MCF 10A (cell line): ENCODE data around the gene NEK11. TPM values are rescaled to one million over a fixed set of nuclear protein-coding genes. Genes with fewer than 3 reads are reported as not detected.

Experiments used
- BruUV-seq: library from RNA; stranded (reverse); fragments of 400-500 nt; replicated peaks from 2 replicates; lab custom pipeline; 2021; lab: Mats Ljungman, UMichigan
- CTCF ChIA-PET: fragments of 300-600 bp; sonication (Branson Sonifier 250); formaldehyde crosslinking; extraction: SDS; loops from one replicate; lab custom pipeline; 2021; ENCODE audit warnings: antibody characterized with exemption, inconsistent platforms; lab: Yijun Ruan, JAX
- POLR2A ChIA-PET: fragments of 300-600, 350-650 bp; sonication (Branson Sonifier 250); formaldehyde crosslinking; extraction: SDS; loops from one replicate; lab custom pipeline; 2020; ENCODE audit warnings: antibody characterized with exemption, inconsistent platforms; lab: Yijun Ruan, JAX
- DNase-seq: peaks from one replicate; pipeline ENCODE4 v3.0.0-alpha.2; 2018; ENCODE audit not compliant: unreplicated experiment
- H3K27ac Mint-ChIP-seq: one replicate; pipeline ENCODE4 v1.8.0; 2022; ENCODE audit warnings: mild to moderate bottlenecking, low read depth, mixed read lengths; ENCODE audit not compliant: unreplicated experiment
- H3K27me3 Mint-ChIP-seq: one replicate; pipeline ENCODE4 v1.8.0; 2022; ENCODE audit warnings: mixed read lengths; ENCODE audit not compliant: insufficient read depth, unreplicated experiment
- H3K36me3 Mint-ChIP-seq: one replicate; pipeline ENCODE4 v1.8.0; 2022; ENCODE audit warnings: mild to moderate bottlenecking, moderate library complexity, mixed read lengths; ENCODE audit not compliant: insufficient read depth, unreplicated experiment
- H3K4me1 Mint-ChIP-seq: one replicate; pipeline ENCODE4 v1.8.0; 2022; ENCODE audit warnings: mixed read lengths; ENCODE audit not compliant: insufficient read depth, unreplicated experiment
- H3K4me3 Mint-ChIP-seq: one replicate; pipeline ENCODE4 v1.8.0; 2022; ENCODE audit warnings: mild to moderate bottlenecking, moderate library complexity, mixed read lengths; ENCODE audit not compliant: unreplicated experiment
- H3K9me3 Mint-ChIP-seq: one replicate; pipeline ENCODE4 v1.8.0; 2022; ENCODE audit warnings: mixed read lengths; ENCODE audit not compliant: unreplicated experiment
- CTCF ChIP-seq: fragments of 200-600 bp; IDR thresholded peaks from one replicate; pipeline ENCODE4 v1.8.0; 2022; ENCODE audit warnings: antibody characterized with exemption, mild to moderate bottlenecking; ENCODE audit not compliant: unreplicated experiment
- intact Hi-C: fragments of 100-400 bp; cut with micrococcal nuclease; formaldehyde crosslinking; loops from 2 replicates; pipeline ENCODE4 v1.14.1; 2022
- total RNA-seq: library from RNA; stranded (reverse); gene quantifications from 2 replicates; pipeline ENCODE4 v1.2.3, GENCODE V29; 2022

Gene NEK11
- total RNA-seq, 1 experiment from 2014 or later = 6.9 TPM

- Mint-ChIP-seq H3K4me1 (no peaks in the 10 kb centered on the region), H3K36me3 (no peaks in the 10 kb centered on the region), H3K9me3 (no peaks in the 10 kb centered on the region), H3K4me3 (no peak overlapping the region), H3K27me3 (no peaks in the 10 kb centered on the region), H3K27ac (no peak overlapping the region)
- DNase-seq = no peak
- intact Hi-C loops = no loop called here
- ChIA-PET POLR2A (no interaction called here), CTCF (no interaction called here)
- no peak for TF ChIP-seq CTCF
- no TSS peak for BruUV-seq
These were observed 288.5 kb downstream of the NEK11 start for GRCh38 chr3:131315162-131315561.

- no peaks in the 10 kb centered on the region for H3K9me3 Mint-ChIP-seq
- no peaks in the 10 kb centered on the region for H3K4me1 Mint-ChIP-seq
- H3K27me3 Mint-ChIP-seq = no peaks in the 10 kb centered on the region
- intact Hi-C loops = no loop called here
- ChIA-PET POLR2A (interaction anchor here (0.5 kb wide), 1 partner anchor 64 kb away, joined by 3 read pairs; the partner anchor contains the start of gene NUDT16), CTCF (no interaction called here)
- no peak overlapping the region for H3K27ac Mint-ChIP-seq
- no peaks in the 10 kb centered on the region for H3K36me3 Mint-ChIP-seq
- no peak for DNase-seq
- BruUV-seq = no TSS peak
- H3K4me3 Mint-ChIP-seq = no peak overlapping the region
- TF ChIP-seq CTCF = no peak
These were observed 291.0 kb downstream of the NEK11 start for GRCh38 chr3:131317667-131318066.

GRCh38 chr3:131323014-131323413, 296.3 kb downstream of the NEK11 start:
- no peak overlapping the region for H3K27ac Mint-ChIP-seq

DNA sequence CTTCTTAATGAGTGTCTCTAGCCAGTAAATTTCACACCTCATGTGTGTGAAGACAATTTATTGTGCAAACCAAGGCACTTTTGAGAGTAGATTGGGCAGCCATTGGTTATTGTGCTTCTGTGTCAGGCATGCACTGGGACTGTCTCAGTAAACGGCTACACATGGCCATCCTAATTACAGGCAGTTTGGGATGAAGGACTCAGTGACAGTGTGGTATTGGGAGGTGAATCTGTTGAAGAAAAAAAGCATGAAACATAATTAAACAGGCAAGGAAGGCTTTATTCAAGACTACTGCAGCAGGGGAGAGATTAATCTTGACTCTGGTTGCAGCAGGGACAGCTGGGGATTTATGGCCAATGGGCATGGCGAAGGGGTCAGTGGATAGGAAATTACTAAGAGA, 297.1 kb downstream of the NEK11 start:
- intact Hi-C loops = no loop called here
- CTCF ChIA-PET = no interaction called here
- POLR2A ChIA-PET = no interaction called here

More at GRCh38 chr3:131323014-131323413, 296.3 kb downstream of the NEK11 start:
- no peak for TF ChIP-seq CTCF
- H3K4me3 Mint-ChIP-seq = no peak overlapping the region
- peaks cover 11% of the 10 kb centered on the region for H3K4me1 Mint-ChIP-seq
- DNase-seq = no peak
- no peaks in the 10 kb centered on the region for H3K36me3 Mint-ChIP-seq
- H3K9me3 Mint-ChIP-seq = no peaks in the 10 kb centered on the region
- CTCF ChIA-PET = interaction anchor here (0.7 kb wide), 1 partner anchor 16 kb away, joined by 3 read pairs; no protein-coding TSS in a partner anchor
- intact Hi-C loops = no loop called here
- BruUV-seq = no TSS peak
- H3K27me3 Mint-ChIP-seq = no peaks in the 10 kb centered on the region
- POLR2A ChIA-PET = interaction anchor here (0.6 kb wide), 1 partner anchor 22 kb away, joined by 3 read pairs; no protein-coding TSS in a partner anchor

More for the DNA sequence above, 297.1 kb downstream of the NEK11 start:
- no peak for TF ChIP-seq CTCF
- H3K27me3 Mint-ChIP-seq = no peaks in the 10 kb centered on the region
- no peak overlapping the region for H3K4me3 Mint-ChIP-seq
- BruUV-seq = no TSS peak
- H3K4me1 Mint-ChIP-seq = peaks cover 11% of the 10 kb centered on the region
- DNase-seq = no peak
- H3K36me3 Mint-ChIP-seq = no peaks in the 10 kb centered on the region
- H3K9me3 Mint-ChIP-seq = no peaks in the 10 kb centered on the region
- H3K27ac Mint-ChIP-seq = no peak overlapping the region
